ENCODE results near the gene COPE. TPM values are rescaled to one million over a fixed set of nuclear protein-coding genes. Genes with fewer than 3 reads are reported as not detected.

The COPE gene
- total RNA-seq, 4 donors from 2014 or later, result 144 to 268 (median 179) TPM

DNA sequence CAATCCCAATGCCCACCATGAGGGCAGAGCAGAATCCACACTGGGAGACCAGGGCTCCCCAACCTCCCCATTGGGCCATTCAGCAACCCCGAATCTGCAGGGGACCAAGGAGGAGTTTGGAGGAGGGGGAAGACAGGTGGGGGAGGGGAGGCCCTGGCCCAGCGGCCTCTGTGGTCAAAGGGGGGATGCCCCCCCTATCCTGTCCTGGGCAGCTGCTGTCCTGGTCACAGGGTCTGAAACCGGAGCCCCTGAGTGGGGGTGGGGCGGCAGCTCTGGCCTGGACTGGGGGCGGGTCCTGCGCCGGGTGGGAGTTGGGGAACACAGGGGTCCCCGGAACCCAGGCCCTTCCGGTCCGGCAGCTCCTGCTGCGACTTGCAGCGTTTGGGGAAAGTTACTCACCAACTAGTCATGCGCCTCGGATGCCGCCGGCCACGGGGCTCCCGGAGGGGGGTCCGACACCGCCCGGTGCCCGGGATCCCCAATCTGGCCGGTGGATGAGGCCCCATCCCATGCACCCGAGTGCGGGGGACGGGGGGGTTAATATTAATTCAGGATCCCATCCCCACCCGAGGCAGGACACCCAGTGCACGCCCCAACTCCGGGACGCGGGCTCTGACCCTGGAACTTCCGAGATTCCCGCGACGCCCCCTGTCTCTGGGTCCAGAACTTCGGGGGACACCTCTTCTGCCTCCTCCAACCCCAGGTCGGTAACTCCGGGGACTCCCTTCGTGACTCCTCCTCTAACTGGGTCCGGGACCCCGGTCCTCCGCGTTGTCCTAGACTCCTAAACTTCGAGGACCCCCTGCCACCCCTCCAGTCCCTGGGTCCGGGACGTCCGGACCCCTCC is 21.0 kb upstream of the COPE start:
- Histone ChIP-seq H3K36me3 (no peaks in the 10 kb centered on the region), H3K27ac (peak overlapping the region; percentile 41 to 73 (median 58)), H3K4me3 (peak overlapping the region; percentile 48 to 84 (median 72)), H3K4me1 (peaks cover 0 to 20% (median 11%) of the 10 kb centered on the region in 4 donors), H3K27me3 (peaks cover 21% of the 10 kb centered on the region), H3K9me3 (no peaks in the 10 kb centered on the region)
- WGBS, 2 donors (ENCODE audit: low coverage in 1 of 2), result 2% methylated on average over 44 of the region's 47 CpGs; no CpG with 5 or more reads in 1 of the 2 donors
- DNase-seq, result peak; percentile 60
- intact Hi-C loops (cut with DNase I; ENCODE audit: low total_unique reads), result no loop called here
- TF ChIP-seq EP300 (IDR thresholded peaks at IDR 0.05; ENCODE audit: low read depth) (no peak), POLR2AphosphoS5 (IDR thresholded peaks at IDR 0.05) (no peak), POLR2A (IDR thresholded peaks at IDR 0.05) (no peak)
- TF ChIP-seq, protein P1, sequence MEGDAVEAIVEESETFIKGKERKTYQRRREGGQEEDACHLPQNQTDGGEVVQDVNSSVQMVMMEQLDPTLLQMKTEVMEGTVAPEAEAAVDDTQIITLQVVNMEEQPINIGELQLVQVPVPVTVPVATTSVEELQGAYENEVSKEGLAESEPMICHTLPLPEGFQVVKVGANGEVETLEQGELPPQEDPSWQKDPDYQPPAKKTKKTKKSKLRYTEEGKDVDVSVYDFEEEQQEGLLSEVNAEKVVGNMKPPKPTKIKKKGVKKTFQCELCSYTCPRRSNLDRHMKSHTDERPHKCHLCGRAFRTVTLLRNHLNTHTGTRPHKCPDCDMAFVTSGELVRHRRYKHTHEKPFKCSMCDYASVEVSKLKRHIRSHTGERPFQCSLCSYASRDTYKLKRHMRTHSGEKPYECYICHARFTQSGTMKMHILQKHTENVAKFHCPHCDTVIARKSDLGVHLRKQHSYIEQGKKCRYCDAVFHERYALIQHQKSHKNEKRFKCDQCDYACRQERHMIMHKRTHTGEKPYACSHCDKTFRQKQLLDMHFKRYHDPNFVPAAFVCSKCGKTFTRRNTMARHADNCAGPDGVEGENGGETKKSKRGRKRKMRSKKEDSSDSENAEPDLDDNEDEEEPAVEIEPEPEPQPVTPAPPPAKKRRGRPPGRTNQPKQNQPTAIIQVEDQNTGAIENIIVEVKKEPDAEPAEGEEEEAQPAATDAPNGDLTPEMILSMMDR (IDR thresholded peaks at IDR 0.05), result no peak
- in situ Hi-C loops (cut with MboI; ENCODE audit: low pct_ligation_motif_present in 1 of 4, low pct_unique_long_range_greater_than_20kb in 1 of 4, low sequenced_read_pairs in 3 of 4), result no loop called here

DNA sequence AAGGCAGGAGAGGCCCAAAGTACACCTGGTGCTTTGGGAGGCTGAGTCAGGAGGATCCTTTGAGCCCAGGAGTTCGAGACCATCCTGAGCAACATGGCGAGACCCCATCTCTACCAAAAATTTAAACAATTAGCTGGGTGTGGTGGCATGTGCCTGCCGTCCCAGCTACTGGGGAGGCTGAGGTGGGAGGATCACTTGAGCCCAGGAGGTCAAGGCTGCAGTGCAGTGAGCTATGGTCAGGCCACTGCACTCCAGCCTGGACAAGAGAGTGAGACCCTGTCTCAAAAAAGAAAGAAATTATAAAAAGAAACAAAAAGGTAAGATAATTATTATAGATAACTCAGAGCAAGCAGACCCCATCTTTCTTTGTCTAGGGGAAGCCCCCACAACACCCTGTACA is 20.0 kb upstream of the COPE start:
- Histone ChIP-seq H3K27me3 (peaks cover 21% of the 10 kb centered on the region), H3K27ac (no peak overlapping the region), H3K36me3 (no peaks in the 10 kb centered on the region), H3K4me1 (peaks cover 0 to 20% (median 11%) of the 10 kb centered on the region in 4 donors), H3K4me3 (no peak overlapping the region), H3K9me3 (no peaks in the 10 kb centered on the region)
- DNase-seq, result no peak
- WGBS, 2 donors (ENCODE audit: low coverage in 1 of 2), result 65 to 89% methylated on average over 2 to 3 of the region's 3 CpGs
- TF ChIP-seq POLR2AphosphoS5 (IDR thresholded peaks at IDR 0.05) (no peak), EP300 (IDR thresholded peaks at IDR 0.05; ENCODE audit: low read depth) (no peak), POLR2A (IDR thresholded peaks at IDR 0.05) (no peak)
- TF ChIP-seq, protein P1 (IDR thresholded peaks at IDR 0.05), result no peak
- intact Hi-C loops (cut with DNase I; ENCODE audit: low total_unique reads) (no loop called here), in situ Hi-C loops (cut with MboI; ENCODE audit: low pct_ligation_motif_present in 1 of 4, low pct_unique_long_range_greater_than_20kb in 1 of 4, low sequenced_read_pairs in 3 of 4) (no loop called here)

DNA sequence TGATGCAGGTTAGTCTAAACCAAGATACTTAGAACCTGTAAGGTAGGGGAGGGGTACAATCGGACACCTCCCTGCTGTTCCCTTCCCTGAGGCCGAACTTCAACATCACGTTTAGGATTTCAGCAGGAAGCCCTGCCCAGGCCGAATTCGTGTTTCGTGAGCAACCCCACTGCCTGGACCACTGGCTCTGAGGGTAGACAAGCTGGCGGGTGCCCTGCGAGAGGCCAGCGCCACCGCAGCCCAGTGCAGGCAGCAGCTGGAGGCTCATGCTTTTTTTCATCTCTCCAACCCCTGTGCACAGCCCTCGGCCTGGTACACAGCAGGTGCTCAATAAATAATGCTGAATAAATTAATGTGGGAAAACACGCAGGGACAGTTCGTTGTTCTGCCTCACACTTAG is 14.1 kb upstream of the COPE start:
- in situ Hi-C loops (cut with MboI; ENCODE audit: low pct_ligation_motif_present in 1 of 4, low pct_unique_long_range_greater_than_20kb in 1 of 4, low sequenced_read_pairs in 3 of 4), result no loop called here
- no peak for DNase-seq
- Histone ChIP-seq H3K27me3 (no peaks in the 10 kb centered on the region), H3K9me3 (no peaks in the 10 kb centered on the region), H3K4me1 (peaks cover 0 to 8% (median 6%) of the 10 kb centered on the region in 4 donors), H3K27ac (no peak overlapping the region), H3K36me3 (no peaks in the 10 kb centered on the region), H3K4me3 (no peak overlapping the region)
- WGBS, 2 donors (ENCODE audit: low coverage in 1 of 2), result 71 to 89% methylated on average over 7 to 13 of the region's 13 CpGs
- intact Hi-C loops (cut with DNase I; ENCODE audit: low total_unique reads), result no loop called here
- TF ChIP-seq POLR2AphosphoS5 (IDR thresholded peaks at IDR 0.05) (no peak), POLR2A (IDR thresholded peaks at IDR 0.05) (no peak), EP300 (IDR thresholded peaks at IDR 0.05; ENCODE audit: low read depth) (no peak)
- TF ChIP-seq, protein P1 (IDR thresholded peaks at IDR 0.05), result no peak

DNA sequence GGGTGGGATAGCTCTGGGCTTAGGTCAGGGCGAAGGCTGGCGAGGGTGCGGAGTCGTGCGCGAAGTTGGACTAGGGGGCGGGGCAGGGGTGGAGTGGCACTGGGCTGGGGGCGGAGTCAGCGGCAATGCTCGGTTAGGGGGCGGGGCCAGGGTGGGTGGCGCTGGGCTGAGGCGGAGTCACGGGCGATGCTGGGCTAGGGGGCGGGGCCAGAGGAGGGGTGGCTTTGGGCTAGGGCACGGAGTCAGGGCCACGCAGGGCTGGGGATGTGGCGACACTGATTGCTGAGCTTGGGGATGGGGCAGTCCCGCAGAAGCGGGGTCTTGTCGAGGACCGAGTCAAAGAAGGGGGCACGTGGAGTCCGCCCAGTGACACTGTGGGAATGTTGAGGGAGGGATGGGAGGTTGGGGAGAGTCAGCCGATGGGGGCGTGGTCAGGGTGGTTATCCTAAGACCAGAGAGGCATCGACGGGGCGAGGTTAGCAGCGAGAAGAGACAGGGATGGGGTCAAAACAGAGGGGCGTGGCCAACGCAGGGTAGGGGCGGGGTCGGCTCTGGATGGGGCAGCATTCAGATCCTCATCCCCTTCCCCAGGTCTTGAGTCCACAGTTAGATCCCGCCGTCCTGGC is 13.1 kb upstream of the COPE start:
- peak; percentile 90 for DNase-seq
- intact Hi-C loops (cut with DNase I; ENCODE audit: low total_unique reads), result no loop called here
- peaks cover 0 to 8% (median 6%) of the 10 kb centered on the region in 4 donors for H3K4me1 ChIP-seq
- peak overlapping the region in 1 of 4 donors; percentile 2 for H3K4me3 ChIP-seq
- in situ Hi-C loops (cut with MboI; ENCODE audit: low pct_ligation_motif_present in 1 of 4, low pct_unique_long_range_greater_than_20kb in 1 of 4, low sequenced_read_pairs in 3 of 4), result no loop called here
- H3K27ac ChIP-seq, result peak overlapping the region in 1 of 4 donors; percentile 28
- no peaks in the 10 kb centered on the region for H3K27me3 ChIP-seq
- H3K9me3 ChIP-seq, result no peaks in the 10 kb centered on the region
- H3K36me3 ChIP-seq, result no peaks in the 10 kb centered on the region
- TF ChIP-seq EP300 (IDR thresholded peaks at IDR 0.05; ENCODE audit: low read depth) (no peak), POLR2A (IDR thresholded peaks at IDR 0.05) (no peak), POLR2AphosphoS5 (IDR thresholded peaks at IDR 0.05) (no peak)
- TF ChIP-seq, protein P1 (IDR thresholded peaks at IDR 0.05), result no peak
- WGBS, 2 donors (ENCODE audit: low coverage in 1 of 2), result 18 to 36% methylated on average over 15 to 29 of the region's 37 CpGs

Data from transverse colon (tissue), 4 donors.